B cell (primary cell): ENCODE results near the gene NR4A1. TPM values are rescaled to one million over a fixed set of nuclear protein-coding genes. Genes with fewer than 3 reads are reported as not detected.

Source experiments
- ATAC-seq: fragments of 200-7000 bp; cut with Tn5 transposase; one replicate; pipeline ENCODE4 v1.10.0; 2021; ENCODE audit warnings: low read depth, mild to moderate bottlenecking, moderate number of reproducible peaks, moderate library complexity
- CTCF ChIA-PET: fragments of 350-600 bp; sonication (Branson Sonifier 250); formaldehyde crosslinking; loops from one replicate; lab custom pipeline; 2021; ENCODE audit warnings: antibody characterized with exemption, inconsistent platforms; lab: Charles Lee
- POLR2A ChIA-PET: fragments of 350-600 bp; sonication (Branson Sonifier 250); formaldehyde crosslinking; loops from one replicate; lab custom pipeline; 2021; ENCODE audit warnings: antibody characterized with exemption; lab: Charles Lee
- DNase-seq: peaks from one replicate; pipeline ENCODE4 v3.0.0; 2013
- H2AFZ ChIP-seq: 2 replicates; pipeline ENCODE4 v1.6.1; 2012; ENCODE audit warnings: mild to moderate bottlenecking, low read depth, low read length; ENCODE audit not compliant: insufficient read depth, poor library complexity, severe bottlenecking
- H3K27ac ChIP-seq, 2 donors: 1 replicate in 1 of 2; 2 replicates in 1 of 2; pipeline ENCODE4 v1.5.1; 2012 to 2013; ENCODE audit warnings: low read length in 2 of 2, mild to moderate bottlenecking in 2 of 2, moderate library complexity in 1 of 2
- H3K27me3 ChIP-seq, 4 experiments: fragments of 200-600 bp in 1 of 4; sonication (generic) in 1 of 4; replicated peaks in 1 of 4; 1 replicate in 2 of 4; 2 replicates in 2 of 4; pipeline versions ENCODE4 v1.6.1 to v1.7.0; 2013 to 2016; ENCODE audit warnings: low read length in 3 of 4, mild to moderate bottlenecking in 2 of 4, mixed read lengths in 1 of 4, moderate library complexity in 1 of 4; ENCODE audit not compliant: insufficient read depth in 4 of 4, control insufficient read depth in 3 of 4; ENCODE audit errors: control extremely low read depth in 1 of 4
- H3K36me3 ChIP-seq, 2 experiments: replicated peaks in 1 of 2; 1 replicate in 1 of 2; 2 replicates in 1 of 2; pipeline versions ENCODE4 v1.6.1 to v1.7.1; 2013; ENCODE audit warnings: low read length in 1 of 2; ENCODE audit not compliant: insufficient read depth in 2 of 2, control insufficient read depth in 1 of 2; ENCODE audit errors: control extremely low read depth in 1 of 2, extremely low read depth in 1 of 2
- H3K4me1 ChIP-seq, 2 donors: fragments of 200-600 bp in 1 of 2; sonication (generic) in 1 of 2; 1 replicate in 1 of 2; 2 replicates in 1 of 2; pipeline versions ENCODE4 v1.5.1 to v1.6.1; 2013 to 2017; ENCODE audit warnings: low read length in 2 of 2; ENCODE audit not compliant: control insufficient read depth in 2 of 2, insufficient read depth in 2 of 2
- H3K4me2 ChIP-seq: replicated peaks from 2 replicates; pipeline ENCODE3; 2012; ENCODE audit warnings: mild to moderate bottlenecking, low read depth, low read length; ENCODE audit not compliant: poor library complexity, severe bottlenecking
- H3K4me3 ChIP-seq, 5 experiments: fragments of 200-600 bp in 1 of 5; sonication (generic) in 1 of 5; 1 replicate in 3 of 5; 2 replicates in 2 of 5; pipeline versions ENCODE4 v1.5.1 to v1.7.0; 2011 to 2016; ENCODE audit warnings: low read length in 4 of 5, mild to moderate bottlenecking in 4 of 5, low read depth in 2 of 5, control low read depth in 1 of 5, moderate library complexity in 1 of 5; ENCODE audit not compliant: insufficient read depth in 1 of 5; ENCODE audit errors: control extremely low read depth in 1 of 5, extremely low read depth in 1 of 5
- H3K79me2 ChIP-seq: fragments of 200-600 bp; sonication (generic); one replicate; pipeline ENCODE4 v1.6.0; 2016; ENCODE audit warnings: low read length; ENCODE audit not compliant: control insufficient read depth, insufficient read depth
- H3K9ac ChIP-seq: fragments of 200-600 bp; sonication (generic); 2 replicates; pipeline ENCODE4 v1.6.1; 2017; ENCODE audit warnings: mild to moderate bottlenecking, low read length, moderate library complexity
- H3K9me3 ChIP-seq, 3 donors: one replicate each; pipeline versions ENCODE4 v1.6.1 to v1.7.1; 2013; ENCODE audit warnings: low read length in 2 of 3; ENCODE audit not compliant: control insufficient read depth in 2 of 3, insufficient read depth in 1 of 3; ENCODE audit errors: control extremely low read depth in 1 of 3
- H4K20me1 ChIP-seq: 2 replicates; pipeline ENCODE4 v1.6.0; 2012; ENCODE audit warnings: mild to moderate bottlenecking, low read length; ENCODE audit not compliant: insufficient read depth, control insufficient read depth, poor library complexity, severe bottlenecking
- H3K27ac Mint-ChIP-seq: one replicate; pipeline ENCODE4 v1.8.0; 2021; ENCODE audit warnings: mixed read lengths
- H3K27me3 Mint-ChIP-seq: one replicate; pipeline ENCODE4 v1.8.0; 2021; ENCODE audit warnings: mixed read lengths
- H3K4me1 Mint-ChIP-seq: one replicate; pipeline ENCODE4 v1.8.0; 2021; ENCODE audit warnings: mixed read lengths
- H3K4me3 Mint-ChIP-seq: one replicate; pipeline ENCODE4 v1.8.0; 2021; ENCODE audit warnings: mixed read lengths
- H3K9me3 Mint-ChIP-seq: one replicate; pipeline ENCODE4 v1.8.0; 2022; ENCODE audit warnings: mixed read lengths; ENCODE audit not compliant: insufficient read depth
- CTCF ChIP-seq: fragments of 200-600 bp; IDR thresholded peaks from one replicate; pipeline ENCODE4 v1.8.0; 2022; ENCODE audit warnings: antibody characterized with exemption, mild to moderate bottlenecking
- EZH2 ChIP-seq: IDR thresholded peaks from 2 replicates; pipeline ENCODE4 v1.6.1; 2012; ENCODE audit warnings: borderline replicate concordance, low read depth, mild to moderate bottlenecking, moderate library complexity, low read length; ENCODE audit not compliant: insufficient read depth, poor library complexity, severe bottlenecking
- WGBS: methylation state at CpG from one replicate; pipeline ENCODE4 v1.1.5; 2013; ENCODE audit warnings: missing lambda C conversion rate; ENCODE audit not compliant: insufficient coverage; 5-methylcytosine and 5-hydroxymethylcytosine counted together
- intact Hi-C: fragments of 100-400 bp; cut with micrococcal nuclease; formaldehyde crosslinking; loops from one replicate; pipeline ENCODE4 v1.10.0; 2022
- polyA plus RNA-seq: library from polyadenylated mRNA; depleted of rRNA; stranded (reverse); fragments of >200 nt; gene quantifications from 2 replicates; pipeline ENCODE4 v1.2.3, GENCODE V29; 2012
- total RNA-seq, 2 donors: library from RNA; stranded (reverse); fragments of 120-200 nt in 1 of 2; gene quantifications; 1 replicate in 1 of 2; 2 replicates in 1 of 2; pipeline versions ENCODE4 v1.2.3 to v1.2.4, GENCODE V29; 2013 to 2022

The NR4A1 gene
- total and polyA plus RNA-seq, 2 donors (not counting 1 experiment from before 2014, with no cell fraction given) = 43.2 to 470 TPM

GRCh38 chr12:52027085-52027843, 24.0 kb upstream of the NR4A1 start:
- ATAC-seq = no peak
- Histone ChIP-seq H3K4me2 (no peak overlapping the region), H3K79me2 (no peaks in the 10 kb centered on the region), H3K9ac (no peak overlapping the region), H3K36me3 (no peaks in the 10 kb centered on the region), H3K27me3 (no peaks in the 10 kb centered on the region), H4K20me1 (no peaks in the 10 kb centered on the region), H3K4me3 (no peak overlapping the region), H2AFZ (no peak overlapping the region), H3K27ac (no peak overlapping the region), H3K4me1 (peaks cover 28 to 50% of the 10 kb centered on the region in 2 donors), H3K9me3 (no peaks in the 10 kb centered on the region)
- Mint-ChIP-seq H3K9me3 (no peaks in the 10 kb centered on the region), H3K27me3 (no peaks in the 10 kb centered on the region), H3K4me1 (peaks cover 45% of the 10 kb centered on the region), H3K4me3 (no peak overlapping the region), H3K27ac (peak overlapping the region; percentile 41)
- no peak for TF ChIP-seq CTCF
- TF ChIP-seq EZH2 = no peak
- peak; percentile 49 for DNase-seq
- ChIA-PET POLR2A (interaction anchor here (1.3 to 2.6 kb wide), 3 partner anchors 21 to 55 kb away, joined by 3 to 14 read pairs (median 3); partner anchors contain the start of gene TAMALIN), CTCF (interaction anchor here (0.9 to 32.6 kb wide), 13 partner anchors 8 to 155 kb away, joined by 3 to 1315 read pairs (median 26); partner anchors contain the start of genes ATG101, NR4A1, SMIM41 and TAMALIN)
- 65% methylated on average over 12 of the region's 12 CpGs for WGBS
- intact Hi-C loops = no loop called here

- Histone ChIP-seq H3K79me2 (no peaks in the 10 kb centered on the region), H2AFZ (no peak overlapping the region), H3K9ac (no peak overlapping the region), H4K20me1 (no peaks in the 10 kb centered on the region), H3K9me3 (no peaks in the 10 kb centered on the region), H3K36me3 (no peaks in the 10 kb centered on the region), H3K27ac (no peak overlapping the region), H3K4me3 (no peak overlapping the region), H3K4me1 (peaks cover 34 to 51% of the 10 kb centered on the region in 2 donors), H3K27me3 (no peaks in the 10 kb centered on the region), H3K4me2 (no peak overlapping the region)
- 20% methylated on average over 4 of the region's 4 CpGs for WGBS
- ChIA-PET POLR2A (interaction anchor here (0.9 to 1.2 kb wide), 3 partner anchors 21 to 52 kb away, joined by 3 to 4 read pairs (median 4); partner anchors contain the start of genes NR4A1 and TAMALIN), CTCF (interaction anchor here (0.9 to 32.6 kb wide), 8 partner anchors 10 to 1728 kb away, joined by 3 to 1315 read pairs (median 206); partner anchors contain the start of genes ATG101, NR4A1, SMIM41 and TAMALIN)
- ATAC-seq = no peak
- no peaks in the 10 kb centered on the region for H3K9me3 Mint-ChIP-seq
- no peaks in the 10 kb centered on the region for H3K27me3 Mint-ChIP-seq
- H3K4me3 Mint-ChIP-seq = no peak overlapping the region
- H3K27ac Mint-ChIP-seq = peak overlapping the region; percentile 26
- intact Hi-C loops = loop anchor here (5.0 kb wide), 1 partner anchor 77 kb away; the partner anchor contains the start of gene ACVR1B
- TF ChIP-seq EZH2 (no peak), CTCF (no peak)
- DNase-seq = no peak
- peaks cover 51% of the 10 kb centered on the region for H3K4me1 Mint-ChIP-seq
These were observed 21.6 kb upstream of the NR4A1 start for GRCh38 chr12:52029685-52030084.
